Osteocyte (in vitro differentiated cells): Measurements from ENCODE around the gene CDH4. TPM values are rescaled to one million over a fixed set of nuclear protein-coding genes. Genes with fewer than 3 reads are reported as not detected.

ENCODE experiments used
- DNase-seq: peaks from one replicate; pipeline ENCODE4 v3.0.0; 2021; ENCODE audit warnings: mixed read lengths; ENCODE audit not compliant: unreplicated experiment; ENCODE audit errors: extremely low spot score
- H3K27ac Mint-ChIP-seq: one replicate; pipeline ENCODE4 v1.8.0; 2021; ENCODE audit warnings: mild to moderate bottlenecking, mixed read lengths; ENCODE audit not compliant: unreplicated experiment
- H3K27me3 Mint-ChIP-seq: one replicate; pipeline ENCODE4 v1.8.0; 2021; ENCODE audit warnings: mixed read lengths; ENCODE audit not compliant: unreplicated experiment
- H3K36me3 Mint-ChIP-seq: one replicate; pipeline ENCODE4 v1.8.0; 2021; ENCODE audit warnings: mixed read lengths; ENCODE audit not compliant: unreplicated experiment
- H3K4me1 Mint-ChIP-seq: one replicate; pipeline ENCODE4 v1.8.0; 2021; ENCODE audit warnings: mixed read lengths; ENCODE audit not compliant: unreplicated experiment
- H3K4me3 Mint-ChIP-seq: one replicate; pipeline ENCODE4 v1.8.0; 2021; ENCODE audit warnings: mild to moderate bottlenecking, moderate library complexity, mixed read lengths; ENCODE audit not compliant: unreplicated experiment
- H3K9me3 Mint-ChIP-seq: one replicate; pipeline ENCODE4 v1.8.0; 2021; ENCODE audit warnings: mixed read lengths; ENCODE audit not compliant: unreplicated experiment
- total RNA-seq: library from RNA; stranded (reverse); gene quantifications from 2 replicates; pipeline ENCODE4 v1.2.1, GENCODE V29; 2021
- TF ChIP-seq, protein P1 (sequence below): fragments of 200-600 bp; sonication (generic); IDR thresholded peaks from 2 replicates; pipeline ENCODE4 v1.5.0; 2021; ENCODE audit warnings: antibody characterized with exemption, mild to moderate bottlenecking, moderate library complexity

CDH4 gene
- total RNA-seq, 1 donor from 2014 or later: 1.3 TPM

DNA sequence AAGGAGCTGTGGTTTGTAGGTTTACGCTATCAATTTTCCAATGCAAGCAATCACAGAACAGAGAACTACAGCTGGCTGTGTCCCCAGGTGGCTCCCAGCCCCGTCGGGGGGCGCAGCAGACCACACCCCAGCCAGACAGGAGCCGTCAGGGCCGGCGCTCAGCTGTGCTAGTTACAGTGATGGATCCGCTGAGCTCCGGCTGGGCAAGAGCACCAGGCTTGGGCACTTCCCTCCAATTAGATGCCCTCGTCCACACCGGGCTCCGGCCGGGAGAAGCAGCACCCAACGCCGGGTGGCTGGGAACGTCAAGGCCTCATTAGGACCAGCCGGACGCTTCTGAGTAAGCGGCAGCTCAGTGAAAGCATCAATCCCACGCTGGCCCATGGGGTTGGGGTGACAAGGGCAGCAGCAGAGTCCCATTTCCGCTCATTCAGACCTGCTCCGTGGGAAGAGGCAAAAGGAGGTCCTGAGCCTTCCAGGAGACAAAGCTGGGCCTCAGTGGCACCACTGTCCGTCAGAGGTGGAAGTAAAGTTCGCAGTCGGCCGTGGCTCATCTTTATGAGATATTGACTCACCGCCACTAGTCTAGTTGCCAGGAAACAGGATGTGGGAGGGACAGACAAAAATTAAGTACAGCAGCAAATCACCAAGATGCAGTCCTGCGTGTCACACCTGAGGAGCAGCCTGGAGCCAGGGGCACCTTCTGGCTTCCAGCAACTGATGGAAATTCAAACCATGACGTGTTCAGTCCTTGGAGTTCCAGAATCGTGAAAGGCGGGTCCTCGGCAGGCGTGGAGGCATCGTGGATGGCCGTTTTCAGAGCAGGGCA, 649.5 kb downstream of the CDH4 start:
- H3K27ac Mint-ChIP-seq: no peak overlapping the region
- H3K36me3 Mint-ChIP-seq: no peaks in the 10 kb centered on the region
- no peak overlapping the region for H3K4me3 Mint-ChIP-seq
- TF ChIP-seq, protein P1, sequence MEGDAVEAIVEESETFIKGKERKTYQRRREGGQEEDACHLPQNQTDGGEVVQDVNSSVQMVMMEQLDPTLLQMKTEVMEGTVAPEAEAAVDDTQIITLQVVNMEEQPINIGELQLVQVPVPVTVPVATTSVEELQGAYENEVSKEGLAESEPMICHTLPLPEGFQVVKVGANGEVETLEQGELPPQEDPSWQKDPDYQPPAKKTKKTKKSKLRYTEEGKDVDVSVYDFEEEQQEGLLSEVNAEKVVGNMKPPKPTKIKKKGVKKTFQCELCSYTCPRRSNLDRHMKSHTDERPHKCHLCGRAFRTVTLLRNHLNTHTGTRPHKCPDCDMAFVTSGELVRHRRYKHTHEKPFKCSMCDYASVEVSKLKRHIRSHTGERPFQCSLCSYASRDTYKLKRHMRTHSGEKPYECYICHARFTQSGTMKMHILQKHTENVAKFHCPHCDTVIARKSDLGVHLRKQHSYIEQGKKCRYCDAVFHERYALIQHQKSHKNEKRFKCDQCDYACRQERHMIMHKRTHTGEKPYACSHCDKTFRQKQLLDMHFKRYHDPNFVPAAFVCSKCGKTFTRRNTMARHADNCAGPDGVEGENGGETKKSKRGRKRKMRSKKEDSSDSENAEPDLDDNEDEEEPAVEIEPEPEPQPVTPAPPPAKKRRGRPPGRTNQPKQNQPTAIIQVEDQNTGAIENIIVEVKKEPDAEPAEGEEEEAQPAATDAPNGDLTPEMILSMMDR: no peak
- H3K27me3 Mint-ChIP-seq: no peaks in the 10 kb centered on the region
- no peaks in the 10 kb centered on the region for H3K9me3 Mint-ChIP-seq
- no peak for DNase-seq
- no peaks in the 10 kb centered on the region for H3K4me1 Mint-ChIP-seq

DNA sequence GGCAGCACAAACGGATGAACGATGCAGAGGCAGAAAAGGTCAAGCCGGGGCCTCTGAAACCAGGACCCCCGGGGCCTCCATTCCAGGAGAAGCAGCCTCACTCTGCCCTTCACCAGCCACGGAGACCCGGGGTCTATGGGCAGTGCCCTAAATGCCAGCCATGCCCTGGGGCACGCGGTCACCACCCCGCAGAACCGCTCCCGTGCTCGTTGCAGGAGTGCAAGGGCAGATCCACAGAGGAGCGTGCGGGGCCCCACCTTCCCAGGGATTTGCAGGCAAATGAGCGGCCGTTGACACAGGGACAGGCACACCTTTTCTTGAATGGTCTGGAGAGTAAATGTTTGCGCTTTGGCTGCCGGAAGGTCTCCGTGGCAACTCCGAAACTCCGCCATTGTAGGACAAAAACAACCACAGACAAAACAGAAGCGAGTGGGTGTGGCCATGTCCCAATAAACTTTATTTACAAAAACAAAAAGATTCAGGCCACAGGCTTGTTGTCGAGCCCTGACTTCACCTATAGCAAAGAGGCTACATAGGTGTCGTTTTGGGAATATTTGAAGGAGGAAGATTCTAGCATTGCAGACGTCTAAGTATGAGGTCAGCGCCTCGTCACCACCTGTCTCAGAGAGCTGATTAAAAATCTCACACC, 650.3 kb downstream of the CDH4 start:
- TF ChIP-seq, protein P1: no peak
- Mint-ChIP-seq H3K4me1 (no peaks in the 10 kb centered on the region), H3K9me3 (no peaks in the 10 kb centered on the region), H3K4me3 (no peak overlapping the region), H3K27me3 (no peaks in the 10 kb centered on the region), H3K27ac (no peak overlapping the region), H3K36me3 (no peaks in the 10 kb centered on the region)
- no peak for DNase-seq

DNA sequence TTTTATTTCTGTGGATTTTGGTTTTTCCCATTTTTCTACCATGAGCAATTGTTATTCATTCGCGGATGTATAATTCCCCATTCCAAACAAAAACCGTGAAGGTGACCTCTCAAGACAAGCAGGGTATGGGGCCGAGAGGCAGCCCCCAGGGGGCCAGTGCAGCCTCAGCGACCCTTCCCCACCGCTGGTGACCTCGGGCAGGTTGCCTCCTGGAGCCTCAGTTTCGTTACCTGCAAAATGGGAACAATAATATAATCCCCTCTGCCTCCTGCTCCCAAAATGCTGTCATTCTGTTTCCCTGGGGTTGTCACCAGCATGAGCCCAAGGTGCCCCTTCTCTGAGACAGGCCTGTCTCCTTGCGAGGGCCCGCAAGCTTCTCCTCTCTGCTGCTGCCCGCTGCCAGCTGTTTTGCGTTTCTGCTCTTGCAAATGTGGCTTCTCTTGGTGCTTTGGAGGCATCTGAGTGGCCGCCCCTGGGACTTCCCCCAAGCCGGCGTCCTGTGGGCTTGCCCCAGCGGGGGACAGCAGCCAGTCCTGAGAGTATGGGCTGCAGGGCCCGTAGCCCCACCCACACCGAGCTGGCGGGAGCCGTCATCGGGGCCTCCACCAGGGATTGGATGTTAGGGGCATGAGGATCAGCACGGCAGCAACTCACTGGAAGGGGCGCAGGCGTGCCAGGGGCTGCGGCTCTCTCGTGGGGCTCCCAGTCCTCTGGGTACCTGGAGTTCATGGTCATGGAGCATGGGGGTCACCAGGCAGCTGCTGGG, 651.7 kb downstream of the CDH4 start:
- Mint-ChIP-seq H3K27ac (no peak overlapping the region), H3K36me3 (no peaks in the 10 kb centered on the region), H3K9me3 (no peaks in the 10 kb centered on the region), H3K27me3 (no peaks in the 10 kb centered on the region), H3K4me1 (no peaks in the 10 kb centered on the region), H3K4me3 (no peak overlapping the region)
- TF ChIP-seq, protein P1: no peak
- DNase-seq: no peak

DNA sequence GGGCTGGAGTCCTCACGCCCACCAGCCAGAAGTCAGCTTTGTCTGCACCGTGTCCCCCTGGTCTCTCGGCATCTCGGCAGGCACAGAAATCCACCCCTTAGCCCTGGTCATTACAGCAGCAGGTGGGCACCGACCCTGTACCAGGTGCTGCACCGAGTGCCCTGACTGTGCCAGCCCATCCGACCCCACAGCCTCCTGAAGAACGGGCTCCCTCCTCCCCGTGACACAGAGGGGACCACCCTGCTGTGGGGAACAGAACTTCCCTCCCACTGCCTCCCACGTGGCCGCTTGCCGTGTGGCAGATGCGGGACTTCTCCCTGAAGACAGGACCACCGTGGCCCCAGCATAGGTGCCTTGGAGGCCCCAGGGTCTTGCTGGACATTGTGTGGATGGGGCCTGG, 652.4 kb downstream of the CDH4 start:
- TF ChIP-seq, protein P1: no peak
- no peaks in the 10 kb centered on the region for H3K9me3 Mint-ChIP-seq
- no peak for DNase-seq
- no peaks in the 10 kb centered on the region for H3K27me3 Mint-ChIP-seq
- no peaks in the 10 kb centered on the region for H3K36me3 Mint-ChIP-seq
- no peak overlapping the region for H3K4me3 Mint-ChIP-seq
- H3K4me1 Mint-ChIP-seq: no peaks in the 10 kb centered on the region
- H3K27ac Mint-ChIP-seq: no peak overlapping the region
